GM13976 (cell line): Measurements from ENCODE around the gene ACE.

ENCODE experiments used
- DNase-seq: peaks from one replicate; pipeline ENCODE4 v3.0.0; 2012; ENCODE audit warnings: low spot score
- CTCF ChIP-seq: IDR thresholded peaks from 2 replicates; pipeline ENCODE4 v1.5.1; 2012; ENCODE audit warnings: borderline replicate concordance, mild to moderate bottlenecking; ENCODE audit not compliant: insufficient read depth; ENCODE audit errors: extremely low read depth, missing control alignments, control extremely low read depth
- in situ Hi-C: fragments of 300-500 bp; cut with MboI; formaldehyde crosslinking; loops from one replicate; pipeline ENCODE4 v1.12.0; 2022; ENCODE audit warnings: low sequenced_read_pairs, mixed read lengths, inconsistent platforms; ENCODE audit not compliant: unreplicated experiment

Gene ACE

GRCh38 chr17:63490329-63490728, 13.5 kb downstream of the ACE start:
- DNase-seq: no peak

GRCh38 chr17:63490858-63491400, 14.1 kb downstream of the ACE start:
- no peak for TF ChIP-seq CTCF
- in situ Hi-C loops: no loop called here
- no peak for DNase-seq

More at GRCh38 chr17:63490329-63490728, 13.5 kb downstream of the ACE start:
- no peak for TF ChIP-seq CTCF
- in situ Hi-C loops: no loop called here

GRCh38 chr17:63491413-63491812, 14.6 kb downstream of the ACE start:
- TF ChIP-seq CTCF: no peak
- DNase-seq: no peak
- in situ Hi-C loops: no loop called here

- in situ Hi-C loops: no loop called here
- DNase-seq: no peak
Measured at GRCh38 chr17:63491977-63492618, 15.2 kb downstream of the ACE start.

GRCh38 chr17:63492940-63493339, 16.1 kb downstream of the ACE start:
- DNase-seq: no peak
- in situ Hi-C loops: no loop called here
- no peak for TF ChIP-seq CTCF

More at GRCh38 chr17:63491977-63492618, 15.2 kb downstream of the ACE start:
- TF ChIP-seq CTCF: no peak

- DNase-seq: no peak
- in situ Hi-C loops: no loop called here
- no peak for TF ChIP-seq CTCF
Measured at GRCh38 chr17:63493411-63493810, 16.6 kb downstream of the ACE start.
